HG02938 (cell line): ENCODE measurements around the gene CCDC17.
"Not testable (repeated sequence)": the region's sequence is repeated elsewhere in the genome, so short reads cannot be mapped to it uniquely, and the experiment has no call there.

Source experiments
- ATAC-seq: cut with Tn5 transposase; IDR thresholded peaks from one replicate; pipeline ENCODE4 v1.9.1; 2021; ENCODE audit warnings: mild to moderate bottlenecking, moderate library complexity; ENCODE audit not compliant: unreplicated experiment

CCDC17 gene

GRCh38 chr1:45622524-45623394 lies 1.1 kb downstream of the CCDC17 start:
- ATAC-seq = no peak

GRCh38 chr1:45621895-45622523 lies 1.8 kb downstream of the CCDC17 start:
- ATAC-seq = no peak

- ATAC-seq = no peak
These were observed 2.4 kb downstream of the CCDC17 start for GRCh38 chr1:45621501-45621836.

GRCh38 chr1:45620588-45621500 lies 3.0 kb downstream of the CCDC17 start:
- ATAC-seq = no peak

- ATAC-seq = no peak
These were observed 4.5 kb downstream of the CCDC17 start for GRCh38 chr1:45619149-45619921.

- ATAC-seq = no peak
These were observed 6.2 kb downstream of the CCDC17 start for GRCh38 chr1:45617618-45618017.

GRCh38 chr1:45615885-45616284 lies 8.0 kb downstream of the CCDC17 start:
- ATAC-seq = no peak

- ATAC-seq = no peak
These were observed 10.8 kb downstream of the CCDC17 start for GRCh38 chr1:45612941-45613579.

- ATAC-seq = no peak
These were observed 13.1 kb downstream of the CCDC17 start for GRCh38 chr1:45610589-45611226.

GRCh38 chr1:45608175-45609156 lies 15.4 kb downstream of the CCDC17 start:
- no peak for ATAC-seq

GRCh38 chr1:45607404-45608074 lies 16.3 kb downstream of the CCDC17 start:
- ATAC-seq = no peak

- ATAC-seq = no peak
These were observed 19.6 kb downstream of the CCDC17 start for GRCh38 chr1:45604239-45604638.

GRCh38 chr1:45596765-45597164 lies 27.1 kb downstream of the CCDC17 start:
- not testable (repeated sequence) for ATAC-seq

GRCh38 chr1:45594412-45594811 lies 29.4 kb downstream of the CCDC17 start:
- ATAC-seq = no peak

- ATAC-seq = no peak
These were observed 34.0 kb downstream of the CCDC17 start for GRCh38 chr1:45589861-45590260.

- no peak for ATAC-seq
These were observed 37.1 kb downstream of the CCDC17 start for GRCh38 chr1:45586769-45587168.

GRCh38 chr1:45585496-45586075 lies 38.3 kb downstream of the CCDC17 start:
- no peak for ATAC-seq

GRCh38 chr1:45585110-45585426 lies 38.8 kb downstream of the CCDC17 start:
- no peak for ATAC-seq
